ENCODE results near the gene GNG8.
"Not testable (repeated sequence)": the region's sequence is repeated elsewhere in the genome, so short reads cannot be mapped to it uniquely, and the experiment has no call there.

The GNG8 gene

GRCh38 chr19:46644720-46645119, 8.7 kb upstream of the GNG8 start:
- DNase-seq = no peak

DNA sequence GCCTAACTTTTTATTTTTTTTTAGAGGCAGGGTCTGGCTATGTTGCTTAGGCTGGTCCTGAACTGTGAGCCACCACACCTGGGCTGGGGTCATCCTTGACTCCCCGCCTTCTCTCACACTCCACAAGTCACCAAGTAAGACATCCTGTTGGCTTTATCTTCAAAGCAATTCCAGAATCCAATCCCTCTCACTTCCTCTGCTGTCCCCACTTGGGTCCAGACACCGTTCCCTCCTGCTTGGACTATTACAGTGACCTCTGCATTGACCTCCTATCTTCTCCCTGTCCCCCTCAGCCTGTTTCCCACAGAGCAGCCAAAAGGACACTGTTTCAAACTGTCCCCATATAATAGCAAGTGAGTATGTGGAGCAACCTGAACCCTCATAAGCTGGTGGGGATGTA, 4.7 kb upstream of the GNG8 start:
- DNase-seq = no peak

- peak; percentile 63 for DNase-seq
Observed at GRCh38 chr19:46639358-46640182, 3.6 kb upstream of the GNG8 start.

GRCh38 chr19:46637224-46637623, 1.2 kb upstream of the GNG8 start:
- DNase-seq = peak; percentile 43

GRCh38 chr19:46634656-46635218, 1.3 kb downstream of the GNG8 start:
- DNase-seq = no peak

GRCh38 chr19:46634045-46634655, 1.9 kb downstream of the GNG8 start:
- DNase-seq = peak; percentile 99

- no peak for DNase-seq
Observed at GRCh38 chr19:46633130-46633529, 2.9 kb downstream of the GNG8 start.

DNA sequence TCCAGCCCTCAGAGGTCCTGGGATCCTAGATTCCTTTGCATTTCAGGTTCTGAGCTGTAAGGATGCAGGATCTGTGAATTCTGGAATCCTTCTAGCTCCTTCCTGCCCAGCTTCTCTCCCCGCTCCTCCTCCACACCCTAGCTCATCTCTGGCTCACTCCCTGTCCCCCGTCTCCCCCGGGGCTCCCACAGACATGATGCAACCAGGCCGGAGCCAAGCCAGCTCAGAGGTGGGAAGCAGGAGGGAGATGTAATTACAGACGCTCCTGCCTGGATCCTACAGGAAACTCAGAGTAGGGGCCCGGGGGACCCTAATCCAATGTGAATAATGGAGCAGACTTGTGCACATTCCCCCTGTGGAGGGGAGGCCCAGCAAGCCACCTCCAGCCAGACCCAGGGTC, 4.5 kb downstream of the GNG8 start:
- no peak for DNase-seq

DNA sequence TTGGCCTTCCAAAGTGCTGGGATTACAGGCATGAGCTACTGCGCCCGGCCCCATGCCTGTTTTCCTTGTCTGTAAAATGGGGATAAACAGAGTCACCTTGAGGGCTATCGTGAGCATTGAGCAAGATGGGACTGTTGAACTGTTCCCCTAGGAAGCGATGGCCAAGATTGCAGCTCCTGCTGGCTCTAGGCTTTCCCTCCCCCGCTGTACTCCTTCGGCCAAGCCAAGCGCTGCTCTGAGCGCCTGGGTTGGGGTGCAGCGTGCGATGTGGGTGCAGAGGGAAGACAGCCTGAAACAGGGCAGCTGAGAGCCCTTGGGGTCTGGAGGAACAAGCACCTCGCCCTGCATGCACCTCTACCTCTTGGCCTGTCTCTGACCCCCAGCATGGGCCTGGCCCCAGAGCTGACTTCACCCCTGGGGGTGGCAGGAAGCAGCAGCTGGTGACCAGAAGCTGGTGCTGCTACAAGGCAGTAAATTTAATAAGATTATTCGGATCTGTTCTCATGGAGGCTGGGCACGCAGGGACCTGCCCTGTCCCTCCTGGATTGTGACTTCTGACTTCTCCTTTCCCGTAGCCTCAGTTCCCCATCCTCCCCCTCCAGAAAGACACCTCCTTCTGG, 5.3 kb downstream of the GNG8 start:
- no peak for DNase-seq

DNA sequence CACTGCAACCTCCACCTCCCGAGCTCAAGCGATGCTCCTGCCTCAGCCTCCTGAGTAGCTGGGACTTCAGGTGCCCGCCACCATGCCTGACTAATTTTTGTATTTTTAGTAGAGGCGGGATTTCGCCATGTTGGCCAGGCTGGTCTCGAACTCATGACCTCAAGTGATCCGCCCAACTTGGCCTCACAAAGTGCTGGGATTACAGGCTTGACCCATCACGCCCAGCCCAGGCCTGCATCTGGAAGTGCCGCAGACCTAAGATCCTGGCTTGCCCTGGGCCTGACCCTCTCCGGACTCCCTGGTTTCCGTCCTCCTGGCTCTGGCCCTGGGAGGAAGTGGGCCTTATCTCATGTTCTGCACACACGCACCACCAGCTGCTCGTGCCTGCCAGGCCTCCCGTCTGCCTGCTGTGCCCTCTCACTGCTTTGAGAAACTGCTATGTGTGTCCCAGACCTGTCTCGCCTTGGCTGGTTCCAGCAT, 6.4 kb downstream of the GNG8 start:
- no peak for DNase-seq

DNA sequence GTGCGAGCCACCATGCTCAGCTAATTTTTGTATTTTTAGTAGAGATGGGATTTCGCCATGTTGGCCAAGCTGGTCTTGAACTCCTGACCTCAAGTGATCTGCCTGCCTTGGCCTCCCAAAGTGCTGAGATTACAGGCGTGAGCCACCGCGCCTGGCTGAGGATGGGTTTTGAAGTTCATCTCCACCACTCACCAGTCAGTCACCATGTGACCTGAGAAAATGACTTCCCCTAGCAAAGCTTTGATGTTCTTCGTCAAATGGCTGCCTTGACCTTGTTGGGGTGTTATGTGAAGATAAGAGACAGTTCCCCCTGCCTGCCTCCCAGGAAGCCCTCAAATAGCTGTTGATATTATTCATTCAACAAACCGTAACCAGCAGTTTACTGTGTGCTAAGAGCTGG, 7.0 kb downstream of the GNG8 start:
- DNase-seq = not testable (repeated sequence)

- DNase-seq = no peak
Observed at GRCh38 chr19:46626446-46626845, 9.6 kb downstream of the GNG8 start.

DNA sequence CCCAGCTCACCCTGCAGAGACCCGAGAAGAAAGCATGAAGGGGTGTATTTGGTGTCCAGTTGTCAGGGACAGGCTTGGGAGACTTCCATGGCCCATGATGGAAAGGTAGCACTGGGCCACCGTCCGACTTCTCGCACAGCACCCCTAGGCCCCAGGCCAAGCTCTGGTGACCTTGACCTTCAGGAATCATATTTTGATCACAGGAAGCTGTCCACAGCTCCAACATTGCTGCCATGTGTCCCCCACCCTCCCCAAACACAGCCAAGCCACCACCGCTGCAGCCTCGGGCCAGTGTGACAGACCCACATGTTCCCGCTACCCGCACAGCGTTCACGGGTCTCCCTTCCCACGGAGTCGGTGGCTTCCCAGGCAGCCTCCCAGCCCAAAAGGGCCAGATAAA, 10.3 kb downstream of the GNG8 start:
- no peak for DNase-seq

GRCh38 chr19:46624958-46625661, 10.9 kb downstream of the GNG8 start, which contains the start of gene PTGIR:
Gene PTGIR, minus strand, starts transcription at chr19:46625089. Its CDS starts 864 bp downstream, at chr19:46624225.
- DNase-seq = peak; percentile 65

- DNase-seq = no peak
Observed at GRCh38 chr19:46623915-46624502, 12.0 kb downstream of the GNG8 start.

- DNase-seq = no peak
Observed at GRCh38 chr19:46622118-46622446, 13.9 kb downstream of the GNG8 start.

GRCh38 chr19:46621191-46622117, 14.5 kb downstream of the GNG8 start:
- DNase-seq = peak; percentile 59

- no peak for DNase-seq
Observed at GRCh38 chr19:46620716-46621115, 15.3 kb downstream of the GNG8 start.

DNA sequence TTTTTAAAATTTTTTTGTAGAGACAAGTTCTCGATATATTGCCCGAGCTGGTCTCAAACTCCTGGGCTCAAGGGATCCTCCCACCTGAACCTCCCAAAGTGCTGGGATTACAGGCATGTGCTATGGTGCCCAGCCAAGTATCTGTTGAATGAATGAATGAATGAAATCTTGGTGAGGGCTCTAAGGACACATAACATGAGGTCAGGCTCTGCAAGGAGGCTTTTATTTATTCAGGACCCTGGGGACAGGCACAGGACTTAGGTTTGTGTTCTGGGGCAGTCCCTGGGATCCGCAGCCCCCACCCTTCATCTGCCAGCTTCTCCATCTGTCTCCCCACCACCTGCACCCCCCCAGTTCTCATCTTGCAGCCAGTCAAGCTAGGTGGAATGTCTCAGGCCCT, 15.7 kb downstream of the GNG8 start:
- no peak for DNase-seq

DNA sequence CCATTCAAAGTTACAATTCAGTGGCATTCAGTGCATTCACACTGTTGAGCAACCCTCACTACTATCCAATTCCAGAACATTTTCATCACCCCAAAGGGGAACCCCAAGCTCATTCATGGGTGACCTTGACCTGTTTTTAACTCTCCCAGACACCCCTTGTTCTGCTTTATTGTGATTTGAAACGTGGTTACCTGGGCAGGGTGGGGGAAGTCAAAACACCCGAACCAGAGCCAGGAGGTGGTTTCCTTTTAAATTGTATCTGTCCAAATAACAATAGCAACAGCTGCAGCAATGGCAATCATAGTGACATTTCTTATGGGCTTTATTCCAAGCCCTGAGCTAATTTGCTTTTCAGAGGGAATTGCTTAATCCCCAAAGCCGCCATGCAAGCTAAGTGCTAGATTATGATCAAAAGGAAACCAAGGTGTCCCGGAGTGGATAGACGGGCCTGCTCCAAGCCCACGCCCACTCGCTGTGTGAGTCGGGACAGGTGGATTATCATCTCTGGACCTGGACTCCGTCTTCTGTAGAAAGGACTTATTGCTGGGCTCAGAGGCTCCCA, 17.3 kb downstream of the GNG8 start:
- DNase-seq = no peak

GRCh38 chr19:46617601-46618000, 18.4 kb downstream of the GNG8 start:
- DNase-seq = no peak
